ENCODE results near the gene NPAS3.

The NPAS3 gene

DNA sequence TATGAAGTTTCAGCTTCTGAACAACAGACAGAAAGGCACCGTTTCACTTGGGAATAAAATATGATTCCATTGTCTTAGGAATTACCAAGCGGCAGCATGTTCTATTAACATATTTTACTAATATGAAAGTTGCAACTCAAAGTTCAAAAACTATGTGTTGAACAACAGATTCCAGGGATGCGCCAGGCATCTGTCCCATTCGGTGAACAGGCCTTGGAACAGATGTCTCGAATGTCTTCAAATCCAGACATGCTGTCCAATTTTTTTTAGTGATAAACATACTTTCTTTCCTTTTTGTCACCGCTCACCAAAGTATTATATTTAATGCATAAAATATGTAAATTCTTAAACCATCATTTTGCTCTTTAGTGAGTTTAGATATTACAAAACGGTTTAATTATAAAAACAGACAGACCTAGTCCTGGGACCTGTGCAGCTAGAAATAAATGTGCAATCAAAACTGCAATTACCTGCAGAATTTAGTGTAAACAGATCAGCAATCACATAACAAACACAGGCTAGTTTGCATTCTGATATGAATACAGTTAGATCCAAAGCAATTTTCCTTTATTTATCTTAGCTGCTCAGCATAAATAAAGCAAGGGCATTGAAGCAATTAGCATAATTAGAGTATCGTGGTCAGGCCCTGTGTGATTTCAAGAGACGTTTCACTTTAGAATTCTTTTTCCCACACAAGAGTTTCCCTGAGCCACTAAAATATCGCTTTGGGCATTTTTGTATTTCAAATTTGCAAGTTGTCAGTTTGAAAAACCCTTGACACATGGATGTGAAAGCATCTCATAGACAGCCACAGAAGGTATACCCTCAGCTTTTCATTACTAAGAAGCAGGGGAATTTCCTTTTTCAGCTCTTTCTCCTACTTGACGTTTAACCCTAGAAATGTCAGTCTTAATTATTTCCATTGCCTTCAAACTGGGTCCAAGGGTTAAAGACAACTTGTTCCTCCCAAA lies 591.4 kb downstream of the NPAS3 start:
- TF ChIP-seq SPI1 (IDR thresholded peaks at IDR 0.05; ENCODE audit: borderline replicate concordance, low read depth) (no peak), POLR2AphosphoS5 (IDR thresholded peaks at IDR 0.05; ENCODE audit: low read depth) (no peak), GABPA (IDR thresholded peaks at IDR 0.05; ENCODE audit: low read depth) (no peak)
- TF ChIP-seq, protein P1, sequence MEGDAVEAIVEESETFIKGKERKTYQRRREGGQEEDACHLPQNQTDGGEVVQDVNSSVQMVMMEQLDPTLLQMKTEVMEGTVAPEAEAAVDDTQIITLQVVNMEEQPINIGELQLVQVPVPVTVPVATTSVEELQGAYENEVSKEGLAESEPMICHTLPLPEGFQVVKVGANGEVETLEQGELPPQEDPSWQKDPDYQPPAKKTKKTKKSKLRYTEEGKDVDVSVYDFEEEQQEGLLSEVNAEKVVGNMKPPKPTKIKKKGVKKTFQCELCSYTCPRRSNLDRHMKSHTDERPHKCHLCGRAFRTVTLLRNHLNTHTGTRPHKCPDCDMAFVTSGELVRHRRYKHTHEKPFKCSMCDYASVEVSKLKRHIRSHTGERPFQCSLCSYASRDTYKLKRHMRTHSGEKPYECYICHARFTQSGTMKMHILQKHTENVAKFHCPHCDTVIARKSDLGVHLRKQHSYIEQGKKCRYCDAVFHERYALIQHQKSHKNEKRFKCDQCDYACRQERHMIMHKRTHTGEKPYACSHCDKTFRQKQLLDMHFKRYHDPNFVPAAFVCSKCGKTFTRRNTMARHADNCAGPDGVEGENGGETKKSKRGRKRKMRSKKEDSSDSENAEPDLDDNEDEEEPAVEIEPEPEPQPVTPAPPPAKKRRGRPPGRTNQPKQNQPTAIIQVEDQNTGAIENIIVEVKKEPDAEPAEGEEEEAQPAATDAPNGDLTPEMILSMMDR (IDR thresholded peaks at IDR 0.05; ENCODE audit: insufficient read depth, low read length), result no peak
- TF ChIP-seq, protein P2, sequence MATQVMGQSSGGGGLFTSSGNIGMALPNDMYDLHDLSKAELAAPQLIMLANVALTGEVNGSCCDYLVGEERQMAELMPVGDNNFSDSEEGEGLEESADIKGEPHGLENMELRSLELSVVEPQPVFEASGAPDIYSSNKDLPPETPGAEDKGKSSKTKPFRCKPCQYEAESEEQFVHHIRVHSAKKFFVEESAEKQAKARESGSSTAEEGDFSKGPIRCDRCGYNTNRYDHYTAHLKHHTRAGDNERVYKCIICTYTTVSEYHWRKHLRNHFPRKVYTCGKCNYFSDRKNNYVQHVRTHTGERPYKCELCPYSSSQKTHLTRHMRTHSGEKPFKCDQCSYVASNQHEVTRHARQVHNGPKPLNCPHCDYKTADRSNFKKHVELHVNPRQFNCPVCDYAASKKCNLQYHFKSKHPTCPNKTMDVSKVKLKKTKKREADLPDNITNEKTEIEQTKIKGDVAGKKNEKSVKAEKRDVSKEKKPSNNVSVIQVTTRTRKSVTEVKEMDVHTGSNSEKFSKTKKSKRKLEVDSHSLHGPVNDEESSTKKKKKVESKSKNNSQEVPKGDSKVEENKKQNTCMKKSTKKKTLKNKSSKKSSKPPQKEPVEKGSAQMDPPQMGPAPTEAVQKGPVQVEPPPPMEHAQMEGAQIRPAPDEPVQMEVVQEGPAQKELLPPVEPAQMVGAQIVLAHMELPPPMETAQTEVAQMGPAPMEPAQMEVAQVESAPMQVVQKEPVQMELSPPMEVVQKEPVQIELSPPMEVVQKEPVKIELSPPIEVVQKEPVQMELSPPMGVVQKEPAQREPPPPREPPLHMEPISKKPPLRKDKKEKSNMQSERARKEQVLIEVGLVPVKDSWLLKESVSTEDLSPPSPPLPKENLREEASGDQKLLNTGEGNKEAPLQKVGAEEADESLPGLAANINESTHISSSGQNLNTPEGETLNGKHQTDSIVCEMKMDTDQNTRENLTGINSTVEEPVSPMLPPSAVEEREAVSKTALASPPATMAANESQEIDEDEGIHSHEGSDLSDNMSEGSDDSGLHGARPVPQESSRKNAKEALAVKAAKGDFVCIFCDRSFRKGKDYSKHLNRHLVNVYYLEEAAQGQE (IDR thresholded peaks at IDR 0.05; ENCODE audit: insufficient replicate concordance, low read depth), result no peak
- no peaks in the 10 kb centered on the region for H3K27me3 ChIP-seq (ENCODE audit: insufficient read depth, poor library complexity, severe bottlenecking)
- no peak overlapping the region for H3K4me3 ChIP-seq (replicated peaks; ENCODE audit: insufficient read depth, low read length)
- DNase-seq (ENCODE audit: low read depth in 1 of 2, low spot score in 1 of 2), result no peak
- no peak overlapping the region for H3K27ac ChIP-seq (replicated peaks)

DNA sequence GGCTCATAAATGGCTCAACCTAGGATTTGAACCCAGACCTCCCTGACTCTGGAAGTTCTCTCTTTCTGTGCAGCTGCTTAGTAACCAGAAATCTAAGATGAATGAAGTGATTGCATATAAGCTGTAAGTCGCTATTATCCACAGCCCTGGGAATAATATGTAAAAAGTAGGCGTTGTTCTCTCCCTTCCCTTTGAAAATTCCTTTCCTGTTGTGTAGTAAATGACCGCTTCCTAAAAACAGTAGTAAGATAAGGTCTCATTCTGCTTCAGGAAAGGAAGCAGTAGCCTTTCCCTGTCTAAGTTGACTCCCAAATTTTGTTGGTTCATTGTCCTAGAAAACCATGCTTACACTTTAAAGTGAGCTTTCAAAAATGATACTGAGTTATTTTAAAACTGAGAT lies 593.9 kb downstream of the NPAS3 start:
- Histone ChIP-seq H3K27ac (replicated peaks) (no peak overlapping the region), H3K27me3 (ENCODE audit: insufficient read depth, poor library complexity, severe bottlenecking) (no peaks in the 10 kb centered on the region), H3K4me3 (replicated peaks; ENCODE audit: insufficient read depth, low read length) (no peak overlapping the region)
- TF ChIP-seq, protein P1 (IDR thresholded peaks at IDR 0.05; ENCODE audit: insufficient read depth, low read length), result no peak
- TF ChIP-seq GABPA (IDR thresholded peaks at IDR 0.05; ENCODE audit: low read depth), result no peak
- no peak for TF ChIP-seq POLR2AphosphoS5 (IDR thresholded peaks at IDR 0.05; ENCODE audit: low read depth)
- no peak for TF ChIP-seq SPI1 (IDR thresholded peaks at IDR 0.05; ENCODE audit: borderline replicate concordance, low read depth)
- TF ChIP-seq, protein P2 (IDR thresholded peaks at IDR 0.05; ENCODE audit: insufficient replicate concordance, low read depth), result no peak
- no peak for DNase-seq (ENCODE audit: low read depth in 1 of 2, low spot score in 1 of 2)

DNA sequence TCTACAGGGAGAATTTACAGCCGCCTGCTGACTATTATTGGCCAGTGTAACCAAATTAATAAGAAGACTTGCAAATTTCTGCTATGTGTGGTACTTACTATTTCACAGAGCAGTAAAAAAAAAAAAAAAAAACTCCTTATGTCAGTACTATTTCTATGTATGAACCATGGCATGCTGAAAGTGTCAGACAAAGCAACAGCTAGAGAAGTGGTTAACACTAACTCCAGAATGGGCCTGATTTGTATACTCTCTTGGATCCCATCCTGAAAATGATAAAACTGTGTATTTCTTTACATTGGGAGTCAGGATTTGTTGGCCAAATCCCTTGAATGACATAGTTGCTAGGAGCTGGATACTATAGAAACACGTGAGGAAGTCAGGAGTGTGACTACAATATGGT lies 595.4 kb downstream of the NPAS3 start:
- Histone ChIP-seq H3K27me3 (ENCODE audit: insufficient read depth, poor library complexity, severe bottlenecking) (no peaks in the 10 kb centered on the region), H3K27ac (replicated peaks) (no peak overlapping the region), H3K4me3 (replicated peaks; ENCODE audit: insufficient read depth, low read length) (no peak overlapping the region)
- TF ChIP-seq SPI1 (IDR thresholded peaks at IDR 0.05; ENCODE audit: borderline replicate concordance, low read depth) (no peak), GABPA (IDR thresholded peaks at IDR 0.05; ENCODE audit: low read depth) (no peak), POLR2AphosphoS5 (IDR thresholded peaks at IDR 0.05; ENCODE audit: low read depth) (no peak)
- TF ChIP-seq, protein P1 (IDR thresholded peaks at IDR 0.05; ENCODE audit: insufficient read depth, low read length), result no peak
- TF ChIP-seq, protein P2 (IDR thresholded peaks at IDR 0.05; ENCODE audit: insufficient replicate concordance, low read depth), result no peak
- no peak for DNase-seq (ENCODE audit: low read depth in 1 of 2, low spot score in 1 of 2)

All from HL-60 (cell line).